Activated naive CD8-positive, alpha-beta T cell treated with anti-CD3 and anti-CD28 coated beads, Interleukin-2, amount 50 U/mL, for 16 hours (primary cell): ENCODE results near the gene SEC63.

Experiments
- DNase-seq: peaks from one replicate; pipeline ENCODE4 v3.0.0-alpha.2; 2020; ENCODE audit warnings: low read depth, low spot score

The SEC63 gene

DNA sequence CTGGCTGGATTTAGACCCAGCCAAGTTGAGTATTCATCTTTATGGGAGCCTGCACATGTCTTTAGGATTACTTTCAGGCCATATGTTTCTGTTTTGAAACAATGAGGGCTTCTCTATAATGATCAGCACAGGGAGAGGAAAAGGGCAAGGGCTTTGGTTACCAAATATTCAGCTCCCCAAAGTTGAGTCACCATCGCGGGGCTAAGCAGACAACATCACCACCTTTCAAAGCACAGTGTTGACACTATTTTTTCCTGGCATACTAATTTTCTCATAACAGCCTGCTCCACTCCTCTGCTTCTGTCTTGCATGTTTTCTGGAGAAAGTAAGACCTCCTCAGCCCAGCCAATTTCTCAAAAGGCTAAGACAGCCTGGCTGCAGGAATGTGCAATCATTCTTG, 138.8 kb downstream of the SEC63 start:
- no peak for DNase-seq

DNA sequence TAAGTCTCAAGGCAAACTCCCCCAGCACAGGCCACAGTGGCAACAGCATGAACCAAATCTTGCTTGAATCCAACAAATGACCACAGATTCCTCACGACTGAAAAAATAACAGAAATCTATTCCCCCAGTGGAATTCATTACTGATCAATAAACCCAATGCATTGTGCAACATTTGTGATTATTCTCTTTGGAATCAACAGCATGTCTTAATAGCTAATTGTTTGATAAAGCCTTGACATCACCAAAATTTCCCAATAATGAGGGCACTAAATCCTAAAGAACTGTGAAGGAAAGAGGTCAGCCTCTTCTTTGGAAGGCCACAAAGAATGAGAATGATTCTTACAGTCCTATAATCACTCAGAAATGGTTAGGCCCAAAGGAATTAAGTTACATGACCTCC, 139.7 kb downstream of the SEC63 start:
- no peak for DNase-seq

DNA sequence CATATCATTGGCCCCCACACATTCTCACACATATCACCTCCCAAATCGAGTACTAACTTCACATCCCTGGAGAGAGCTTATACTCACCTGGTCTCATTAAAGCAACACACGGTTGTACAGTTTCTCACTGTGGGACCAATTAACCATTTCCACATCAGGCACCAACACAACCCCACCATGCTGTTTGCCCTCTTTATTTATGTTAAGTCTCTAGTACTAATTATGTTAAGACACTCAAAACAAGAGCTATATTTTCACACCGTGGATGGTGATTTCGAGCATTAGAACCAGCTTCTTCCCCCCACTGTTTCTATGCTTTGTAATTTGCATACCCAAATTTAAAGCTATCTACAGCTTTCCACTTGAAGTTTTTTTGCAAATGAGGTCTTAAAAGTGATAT, 140.2 kb downstream of the SEC63 start:
- DNase-seq = no peak
